Measurements from ENCODE around the gene DNAJA3.

The DNAJA3 gene

GRCh38 chr16:4435337-4436067 is 9.8 kb downstream of the DNAJA3 start:
- peak; percentile 11 for DNase-seq

- DNase-seq = no peak
Measured at GRCh38 chr16:4437366-4437765, 11.7 kb downstream of the DNAJA3 start.

GRCh38 chr16:4442371-4442770 is 16.7 kb downstream of the DNAJA3 start:
- no peak for DNase-seq

- DNase-seq = no peak
Measured at GRCh38 chr16:4443271-4443670, 17.6 kb downstream of the DNAJA3 start.

- no peak for DNase-seq
Measured at GRCh38 chr16:4443986-4444385, 18.3 kb downstream of the DNAJA3 start.

- DNase-seq = no peak
Measured at GRCh38 chr16:4450430-4450829, 24.8 kb downstream of the DNAJA3 start.

GRCh38 chr16:4450931-4451519 is 25.4 kb downstream of the DNAJA3 start:
- no peak for DNase-seq

- DNase-seq = no peak
Measured at GRCh38 chr16:4452674-4453073, 27.0 kb downstream of the DNAJA3 start.

- DNase-seq = peak; percentile 5
Measured at GRCh38 chr16:4454623-4455022, 29.0 kb downstream of the DNAJA3 start.

GRCh38 chr16:4455081-4455480 is 29.4 kb downstream of the DNAJA3 start:
- no peak for DNase-seq

- DNase-seq = no peak
Measured at GRCh38 chr16:4455951-4456350, 30.3 kb downstream of the DNAJA3 start.

- no peak for DNase-seq
Measured at GRCh38 chr16:4460936-4461249, 35.2 kb downstream of the DNAJA3 start.

- no peak for DNase-seq
Measured at GRCh38 chr16:4461250-4462085, 35.8 kb downstream of the DNAJA3 start.

- DNase-seq = no peak
Measured at GRCh38 chr16:4463522-4464163, 38.0 kb downstream of the DNAJA3 start.

- no peak for DNase-seq
Measured at GRCh38 chr16:4465977-4466779, 40.5 kb downstream of the DNAJA3 start.

GRCh38 chr16:4467916-4468315 is 42.2 kb downstream of the DNAJA3 start:
- no peak for DNase-seq

GRCh38 chr16:4468972-4469371 is 43.3 kb downstream of the DNAJA3 start:
- no peak for DNase-seq

GRCh38 chr16:4471869-4472268 is 46.2 kb downstream of the DNAJA3 start:
- no peak for DNase-seq

GRCh38 chr16:4472880-4473279 is 47.2 kb downstream of the DNAJA3 start:
- no peak for DNase-seq

- peak; percentile 92 for DNase-seq
Measured at GRCh38 chr16:4474192-4474961, 48.7 kb downstream of the DNAJA3 start, which contains the start of gene NMRAL1. NMRAL1 (minus strand) TSS chr16:4474625; CDS start chr16:4474132, 493 bp downstream.

GRCh38 chr16:4475880-4476788 is 50.5 kb downstream of the DNAJA3 start, which contains the start of gene HMOX2:
HMOX2 (plus strand) TSS chr16:4476398; CDS start chr16:4505525, 29,127 bp downstream.
- peak; percentile 90 for DNase-seq
